Chondrocyte (in vitro differentiated cells): ENCODE data around the gene ZMYND15. TPM values are rescaled to one million over a fixed set of nuclear protein-coding genes. Genes with fewer than 3 reads are reported as not detected.
A peak's percentile ranks its signal among the peaks of the same experiment; 100 is the strongest.

ENCODE experiments used
- DNase-seq: peaks from one replicate; pipeline ENCODE4 v3.0.0; 2021; ENCODE audit warnings: mixed read lengths, low spot score
- H3K27ac Mint-ChIP-seq: one replicate; pipeline ENCODE4 v1.8.0; 2021; ENCODE audit warnings: mild to moderate bottlenecking, moderate library complexity, mixed read lengths; ENCODE audit not compliant: unreplicated experiment
- H3K27me3 Mint-ChIP-seq: 2 replicates; pipeline ENCODE4 v1.8.0; 2021; ENCODE audit warnings: low read depth, mixed read lengths
- H3K36me3 Mint-ChIP-seq: 2 replicates; pipeline ENCODE4 v1.8.0; 2021; ENCODE audit warnings: low read depth, mixed read lengths
- H3K4me1 Mint-ChIP-seq: 2 replicates; pipeline ENCODE4 v1.8.0; 2021; ENCODE audit warnings: low read depth, mild to moderate bottlenecking, mixed read lengths
- H3K4me3 Mint-ChIP-seq: one replicate; pipeline ENCODE4 v1.8.0; 2021; ENCODE audit warnings: mild to moderate bottlenecking, moderate library complexity, mixed read lengths; ENCODE audit not compliant: unreplicated experiment
- H3K9me3 Mint-ChIP-seq: 2 replicates; pipeline ENCODE4 v1.8.0; 2021; ENCODE audit warnings: low read depth, mixed read lengths
- total RNA-seq: library from RNA; stranded (reverse); gene quantifications from 3 replicates; pipeline ENCODE4 v1.2.1, GENCODE V29; 2021
- TF ChIP-seq, protein P1 (sequence below): fragments of 200-600 bp; sonication (generic); IDR thresholded peaks from 2 replicates; pipeline ENCODE4 v1.5.0; 2021; ENCODE audit warnings: antibody characterized with exemption, mild to moderate bottlenecking, moderate library complexity

Gene ZMYND15
- total RNA-seq, 1 donor from 2014 or later: 0.45 TPM

DNA sequence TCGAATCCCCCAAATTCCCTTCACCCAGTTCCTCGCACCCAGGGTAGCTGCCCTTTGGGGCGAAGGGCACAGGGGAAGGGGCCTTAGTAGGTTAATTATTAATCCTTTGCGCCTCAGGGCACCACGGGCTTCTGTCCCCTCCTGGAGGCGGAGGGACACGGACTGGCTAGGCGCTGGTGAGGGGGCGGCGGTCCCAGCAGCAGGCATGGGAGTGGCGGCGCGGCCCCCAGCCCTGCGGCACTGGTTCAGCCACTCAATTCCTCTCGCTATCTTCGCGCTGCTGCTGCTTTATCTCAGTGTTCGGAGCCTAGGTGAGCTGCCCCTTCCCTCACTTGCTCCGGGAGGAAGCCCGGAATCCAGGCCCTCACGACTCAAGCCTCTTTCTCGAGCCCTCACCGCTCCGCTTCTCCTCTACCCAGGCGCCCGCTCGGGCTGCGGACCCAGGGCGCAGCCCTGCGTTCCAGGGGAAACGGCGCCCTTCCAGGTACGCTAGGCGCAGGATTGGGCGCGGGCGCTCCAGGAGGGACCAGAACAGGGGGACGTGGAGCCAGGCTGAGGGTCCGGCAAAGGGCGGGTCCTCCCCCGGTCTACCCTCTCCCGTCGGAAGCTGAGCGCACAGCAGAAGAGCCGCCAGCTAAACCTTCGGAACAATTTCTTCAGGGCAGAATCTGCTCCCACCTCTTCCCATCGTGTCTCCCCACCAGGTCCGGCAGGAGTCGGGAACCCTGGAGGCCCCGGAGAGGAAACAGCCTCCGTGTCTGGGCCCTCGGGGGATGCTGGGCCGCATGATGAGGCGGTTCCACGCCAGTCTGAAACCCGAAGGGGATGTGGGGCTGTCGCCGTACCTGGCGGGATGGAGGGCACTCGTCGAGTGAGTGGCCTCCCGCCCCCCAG is 49.4 kb downstream of the ZMYND15 start, which contains the start of gene GLTPD2:
TSS of gene GLTPD2 (plus strand) at position 158 of the 894 bp plus-strand sequence. CDS start at position 206, 48 bp downstream.
- peaks cover 19% of the 10 kb centered on the region for H3K4me1 Mint-ChIP-seq
- H3K36me3 Mint-ChIP-seq: no peaks in the 10 kb centered on the region
- H3K4me3 Mint-ChIP-seq: peak within 1 kb of the TSS; percentile 90
- TF ChIP-seq, protein P1, sequence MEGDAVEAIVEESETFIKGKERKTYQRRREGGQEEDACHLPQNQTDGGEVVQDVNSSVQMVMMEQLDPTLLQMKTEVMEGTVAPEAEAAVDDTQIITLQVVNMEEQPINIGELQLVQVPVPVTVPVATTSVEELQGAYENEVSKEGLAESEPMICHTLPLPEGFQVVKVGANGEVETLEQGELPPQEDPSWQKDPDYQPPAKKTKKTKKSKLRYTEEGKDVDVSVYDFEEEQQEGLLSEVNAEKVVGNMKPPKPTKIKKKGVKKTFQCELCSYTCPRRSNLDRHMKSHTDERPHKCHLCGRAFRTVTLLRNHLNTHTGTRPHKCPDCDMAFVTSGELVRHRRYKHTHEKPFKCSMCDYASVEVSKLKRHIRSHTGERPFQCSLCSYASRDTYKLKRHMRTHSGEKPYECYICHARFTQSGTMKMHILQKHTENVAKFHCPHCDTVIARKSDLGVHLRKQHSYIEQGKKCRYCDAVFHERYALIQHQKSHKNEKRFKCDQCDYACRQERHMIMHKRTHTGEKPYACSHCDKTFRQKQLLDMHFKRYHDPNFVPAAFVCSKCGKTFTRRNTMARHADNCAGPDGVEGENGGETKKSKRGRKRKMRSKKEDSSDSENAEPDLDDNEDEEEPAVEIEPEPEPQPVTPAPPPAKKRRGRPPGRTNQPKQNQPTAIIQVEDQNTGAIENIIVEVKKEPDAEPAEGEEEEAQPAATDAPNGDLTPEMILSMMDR: no peak
- H3K27me3 Mint-ChIP-seq: no peaks in the 10 kb centered on the region
- H3K9me3 Mint-ChIP-seq: no peaks in the 10 kb centered on the region
- peak within 1 kb of the TSS; percentile 74 for H3K27ac Mint-ChIP-seq
- no peak for DNase-seq

DNA sequence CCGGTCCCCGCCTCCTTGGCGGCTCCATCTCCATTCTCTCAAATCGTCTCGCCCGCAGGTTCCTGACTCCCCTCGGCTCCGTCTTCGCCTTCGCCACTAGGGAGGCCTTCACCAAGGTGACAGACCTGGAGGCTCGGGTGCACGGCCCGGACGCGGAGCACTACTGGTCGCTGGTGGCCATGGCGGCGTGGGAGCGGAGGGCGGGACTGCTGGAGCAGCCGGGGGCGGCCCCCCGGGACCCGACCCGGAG is 50.0 kb downstream of the ZMYND15 start:
- H3K27ac Mint-ChIP-seq: peak overlapping the region; percentile 74
- peaks cover 19% of the 10 kb centered on the region for H3K4me1 Mint-ChIP-seq
- TF ChIP-seq, protein P1: no peak
- no peak for DNase-seq
- no peaks in the 10 kb centered on the region for H3K9me3 Mint-ChIP-seq
- no peaks in the 10 kb centered on the region for H3K27me3 Mint-ChIP-seq
- H3K36me3 Mint-ChIP-seq: no peaks in the 10 kb centered on the region
- peak overlapping the region; percentile 90 for H3K4me3 Mint-ChIP-seq

DNA sequence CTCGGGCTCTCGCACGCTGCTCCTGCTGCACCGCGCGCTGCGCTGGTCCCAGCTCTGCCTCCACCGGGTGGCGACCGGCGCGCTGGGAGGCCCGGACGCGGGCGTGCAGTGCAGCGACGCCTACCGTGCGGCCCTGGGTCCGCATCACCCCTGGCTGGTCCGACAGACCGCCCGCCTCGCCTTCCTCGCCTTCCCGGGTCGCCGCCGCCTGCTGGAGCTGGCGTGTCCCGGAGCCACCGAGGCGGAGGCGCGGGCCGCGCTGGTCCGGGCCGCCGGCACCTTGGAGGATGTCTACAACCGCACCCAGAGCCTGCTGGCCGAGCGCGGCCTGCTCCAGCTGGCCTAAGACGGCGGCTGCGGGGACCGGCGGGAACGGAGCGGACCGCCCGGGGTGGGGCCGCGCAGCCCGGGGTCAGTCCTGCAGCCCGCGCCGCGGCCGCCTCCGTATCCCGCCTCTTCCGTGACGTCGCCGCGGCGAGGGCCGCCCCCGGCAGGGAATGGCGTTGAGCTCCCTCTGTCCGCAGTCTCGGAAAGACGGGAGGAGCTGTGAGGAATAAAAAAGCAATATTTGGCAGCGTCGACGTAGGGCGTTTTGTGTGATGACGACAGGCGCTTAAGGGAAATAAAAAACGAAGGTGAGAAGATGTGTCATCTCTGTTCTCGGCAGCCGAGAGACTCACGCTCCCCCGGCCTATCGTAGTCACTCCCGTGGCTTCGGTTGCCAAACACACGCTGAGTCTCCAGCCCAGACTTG is 50.5 kb downstream of the ZMYND15 start:
- Mint-ChIP-seq H3K9me3 (no peaks in the 10 kb centered on the region), H3K27me3 (no peaks in the 10 kb centered on the region), H3K27ac (peak overlapping the region; percentile 98), H3K4me1 (peaks cover 19% of the 10 kb centered on the region), H3K4me3 (peak overlapping the region; percentile 90), H3K36me3 (no peaks in the 10 kb centered on the region)
- peak; percentile 93 for DNase-seq
- TF ChIP-seq, protein P1: peak; percentile 86

DNA sequence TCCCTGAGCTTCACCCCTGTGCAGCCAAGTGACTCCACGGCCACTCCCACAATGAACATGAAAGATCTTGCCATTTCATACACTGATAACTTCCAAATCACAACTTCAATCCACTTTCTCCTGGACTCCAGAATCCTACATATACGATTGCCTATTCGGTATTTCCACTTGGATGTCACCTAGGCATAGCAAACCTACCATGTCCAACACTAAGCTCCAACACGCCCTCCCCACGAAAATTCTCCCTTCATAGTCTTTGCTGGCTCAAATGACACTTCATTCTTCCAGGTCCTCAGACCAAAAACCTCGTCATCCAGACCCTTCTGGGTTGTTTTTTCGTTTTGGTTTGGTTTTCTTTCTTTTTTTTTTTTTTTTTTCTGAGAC is 51.1 kb downstream of the ZMYND15 start:
- Mint-ChIP-seq H3K27ac (peak overlapping the region; percentile 98), H3K27me3 (no peaks in the 10 kb centered on the region), H3K4me3 (peak overlapping the region; percentile 90), H3K9me3 (no peaks in the 10 kb centered on the region), H3K36me3 (no peaks in the 10 kb centered on the region), H3K4me1 (peaks cover 20% of the 10 kb centered on the region)
- TF ChIP-seq, protein P1: no peak
- no peak for DNase-seq

GRCh38 chr17:4795168-4795567 is 55.5 kb downstream of the ZMYND15 start:
- no peak for DNase-seq
- peaks cover 19% of the 10 kb centered on the region for H3K4me1 Mint-ChIP-seq
- H3K27ac Mint-ChIP-seq: peak overlapping the region; percentile 95
- H3K9me3 Mint-ChIP-seq: no peaks in the 10 kb centered on the region
- H3K36me3 Mint-ChIP-seq: peaks cover 8% of the 10 kb centered on the region
- H3K27me3 Mint-ChIP-seq: no peaks in the 10 kb centered on the region
- no peak overlapping the region for H3K4me3 Mint-ChIP-seq
- TF ChIP-seq, protein P1: no peak
